Islet of Langerhans (tissue), 1 donor: ENCODE measurements around the gene CALN1.

Experiments
- FAIRE-seq: peaks from one replicate; lab custom pipeline; 2011; peaks lifted over from hg19 to GRCh38; lab: Jason Lieb, UNC

The CALN1 gene

DNA sequence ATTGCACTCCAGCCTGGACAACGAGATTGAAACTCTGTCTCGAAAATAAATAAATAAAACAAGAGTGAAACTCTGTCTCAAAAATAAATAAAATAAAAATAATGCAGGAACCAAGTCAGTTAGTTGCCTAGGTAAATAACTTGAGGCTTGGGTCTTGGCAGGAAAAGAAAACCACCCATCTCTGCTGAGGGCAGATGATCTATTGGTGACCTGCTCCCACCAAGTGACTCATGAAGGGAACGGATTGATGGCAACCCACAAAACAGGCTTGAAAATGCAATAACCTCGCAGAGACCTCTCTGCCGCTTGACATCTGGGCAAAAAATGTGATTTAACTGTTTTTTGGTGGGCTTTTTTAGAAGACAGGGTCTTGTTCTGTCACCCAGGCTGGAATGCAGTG lies 86.6 kb downstream of the CALN1 start:
- no peak for FAIRE-seq

- no peak for FAIRE-seq
Measured at GRCh38 chr7:72321637-72322036, 90.5 kb downstream of the CALN1 start.

GRCh38 chr7:72321081-72321480 lies 91.1 kb downstream of the CALN1 start:
- FAIRE-seq: no peak

DNA sequence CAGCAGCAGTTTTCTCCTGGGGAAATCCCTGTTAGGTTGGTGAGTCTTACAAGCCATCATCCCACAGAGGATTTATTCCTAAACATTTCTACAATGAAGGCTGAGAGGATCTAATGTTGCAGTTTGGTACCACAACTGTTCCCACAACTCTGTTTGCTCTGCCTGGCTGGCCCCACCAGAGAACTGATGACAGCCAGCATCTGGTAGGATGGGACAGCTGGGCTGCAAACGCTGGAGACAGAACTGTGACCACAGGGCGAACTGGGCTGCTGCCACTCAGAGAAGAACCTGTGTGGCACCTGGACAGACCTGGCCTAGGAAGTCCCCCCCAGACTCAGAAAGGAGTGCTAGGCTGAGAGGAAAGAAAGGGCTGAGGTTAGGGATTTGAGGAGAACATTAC lies 94.8 kb downstream of the CALN1 start:
- FAIRE-seq: no peak

DNA sequence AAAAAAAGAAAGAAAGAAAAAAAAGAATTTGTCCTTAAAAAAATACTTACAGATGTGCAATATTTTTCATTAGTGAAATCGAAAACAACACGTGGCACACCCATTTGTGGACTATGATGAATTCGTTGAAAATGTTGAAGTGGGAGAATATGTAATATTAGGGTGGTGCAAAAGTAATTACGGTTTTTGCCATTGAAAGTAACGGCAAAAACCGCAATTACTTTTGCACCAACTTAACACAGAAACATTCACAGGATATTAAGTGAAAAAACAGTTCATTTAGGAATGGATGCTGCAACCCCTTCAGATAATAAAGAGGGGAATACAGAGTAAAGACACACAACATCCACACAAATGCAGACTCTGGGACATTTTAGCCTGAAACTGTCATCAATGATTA lies 96.0 kb downstream of the CALN1 start:
- FAIRE-seq: no peak

- FAIRE-seq: no peak
Measured at GRCh38 chr7:72313906-72314305, 98.2 kb downstream of the CALN1 start.

- FAIRE-seq: no peak
Measured at GRCh38 chr7:72310301-72310700, 101.8 kb downstream of the CALN1 start.

GRCh38 chr7:72309476-72309875 lies 102.7 kb downstream of the CALN1 start:
- no peak for FAIRE-seq

DNA sequence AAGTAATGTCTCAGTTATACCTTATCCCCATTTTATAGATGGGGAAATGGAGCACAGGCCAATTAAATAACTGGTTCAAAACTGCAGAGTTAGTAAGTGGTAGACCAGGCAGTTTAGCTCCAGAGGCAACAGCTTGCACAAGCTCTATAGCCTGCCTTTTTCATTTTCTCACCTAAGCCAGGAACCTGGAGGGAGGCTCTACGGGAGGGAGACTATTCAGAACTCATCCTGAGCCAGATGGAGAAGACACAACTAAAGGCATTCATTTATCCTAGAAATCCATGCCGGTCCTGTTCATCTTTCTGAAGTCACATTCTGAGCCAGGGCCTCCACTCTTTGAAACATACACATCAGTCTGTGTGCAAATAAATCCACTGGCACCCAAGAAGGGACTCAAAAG lies 103.2 kb downstream of the CALN1 start:
- no peak for FAIRE-seq

DNA sequence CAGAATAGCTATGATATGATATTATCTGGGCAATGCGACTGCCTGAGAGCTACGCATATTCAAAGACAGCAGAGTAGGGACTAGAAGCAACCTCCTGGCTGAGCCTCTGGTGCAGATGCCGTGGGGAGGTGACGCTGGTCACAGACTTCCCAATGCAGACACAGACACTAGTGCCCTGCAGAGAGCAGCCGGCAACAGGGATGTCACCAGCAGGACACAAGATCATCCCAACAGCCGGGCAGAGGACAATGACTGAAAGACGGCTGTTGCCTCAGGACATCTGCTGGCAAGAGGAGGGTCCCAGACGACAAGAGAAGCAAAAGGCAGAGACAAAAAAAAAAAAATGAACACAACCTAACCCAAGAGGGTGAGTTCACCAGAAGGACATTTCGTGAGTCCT lies 104.6 kb downstream of the CALN1 start:
- no peak for FAIRE-seq

DNA sequence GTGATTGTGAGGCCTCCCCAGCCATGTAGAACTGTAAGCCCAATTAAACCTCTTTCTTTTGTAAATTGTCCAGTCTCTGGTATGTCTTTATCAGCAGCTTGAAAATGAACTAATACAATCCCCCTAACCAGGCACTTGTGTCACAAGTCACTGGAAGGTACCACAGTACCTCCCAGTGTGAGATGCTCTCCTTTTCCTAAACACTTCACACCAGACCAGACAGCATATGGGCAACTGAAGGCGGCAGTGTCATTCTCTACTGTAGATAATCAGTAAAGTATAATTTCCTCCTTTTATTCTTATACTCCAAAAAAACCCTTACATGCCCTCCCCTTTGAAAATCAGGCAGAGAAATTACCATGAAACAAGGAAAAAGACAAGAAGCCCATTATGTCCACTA lies 113.2 kb downstream of the CALN1 start:
- no peak for FAIRE-seq

GRCh38 chr7:72298091-72298490 lies 114.0 kb downstream of the CALN1 start:
- no peak for FAIRE-seq

DNA sequence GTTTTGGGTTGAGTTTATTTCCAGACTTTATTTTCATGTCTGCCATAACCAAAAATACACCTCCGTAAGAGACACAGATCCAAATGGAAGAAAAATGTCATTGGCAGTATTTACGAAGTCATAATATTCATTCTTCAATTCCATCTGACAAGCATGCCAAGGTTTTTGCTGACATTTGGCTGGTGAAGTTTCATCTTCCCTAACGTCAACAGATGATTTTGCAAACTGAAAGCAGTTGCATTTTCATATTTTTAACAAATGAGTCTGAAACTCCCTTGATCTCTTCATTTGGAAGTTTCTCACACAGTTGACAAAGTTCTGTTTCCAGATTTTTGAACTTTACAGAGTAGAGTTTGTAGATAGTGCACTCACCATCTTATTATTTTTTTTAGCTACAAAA lies 114.5 kb downstream of the CALN1 start:
- no peak for FAIRE-seq

DNA sequence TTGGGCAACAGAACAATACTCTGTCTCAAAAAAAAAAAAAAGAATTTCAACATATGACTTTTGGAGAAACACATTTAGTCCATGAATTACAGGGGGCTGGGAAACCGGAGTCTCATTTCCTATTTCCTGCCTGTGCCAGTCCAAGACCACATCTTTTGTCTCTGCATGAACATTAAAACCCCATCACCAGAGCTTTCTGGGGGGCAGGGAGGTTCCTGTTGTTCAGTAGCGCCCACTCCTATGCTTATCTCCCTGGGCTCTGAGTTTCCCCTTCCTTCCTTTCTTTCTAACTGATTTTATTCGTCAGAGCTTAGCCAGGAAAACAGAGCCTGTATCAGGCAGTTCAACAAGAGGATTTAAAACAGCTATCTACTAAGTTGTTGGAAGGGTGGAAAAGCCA lies 119.3 kb downstream of the CALN1 start:
- FAIRE-seq: no peak

GRCh38 chr7:72292118-72292517 lies 120.0 kb downstream of the CALN1 start:
- FAIRE-seq: no peak

DNA sequence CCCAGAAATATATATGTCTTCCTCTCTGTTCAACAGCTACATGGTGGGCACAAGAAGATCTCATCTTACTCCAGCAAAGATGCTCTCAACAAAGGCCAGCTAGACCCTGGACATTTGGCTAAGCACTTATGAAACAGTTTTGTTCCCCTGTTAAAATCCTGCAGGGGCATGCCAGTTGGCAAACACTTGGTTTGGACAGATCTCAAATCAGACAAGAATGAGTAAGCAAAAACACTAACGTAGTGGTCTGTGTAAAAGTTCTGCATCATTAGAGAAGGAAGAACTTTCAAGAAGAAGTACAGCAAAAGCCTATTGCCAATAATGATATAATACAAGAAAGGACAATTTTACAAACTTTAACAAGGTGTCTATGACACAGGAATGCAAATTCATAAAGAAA lies 125.6 kb downstream of the CALN1 start:
- FAIRE-seq: no peak

- no peak for FAIRE-seq
Measured at GRCh38 chr7:72283309-72283708, 128.8 kb downstream of the CALN1 start.

DNA sequence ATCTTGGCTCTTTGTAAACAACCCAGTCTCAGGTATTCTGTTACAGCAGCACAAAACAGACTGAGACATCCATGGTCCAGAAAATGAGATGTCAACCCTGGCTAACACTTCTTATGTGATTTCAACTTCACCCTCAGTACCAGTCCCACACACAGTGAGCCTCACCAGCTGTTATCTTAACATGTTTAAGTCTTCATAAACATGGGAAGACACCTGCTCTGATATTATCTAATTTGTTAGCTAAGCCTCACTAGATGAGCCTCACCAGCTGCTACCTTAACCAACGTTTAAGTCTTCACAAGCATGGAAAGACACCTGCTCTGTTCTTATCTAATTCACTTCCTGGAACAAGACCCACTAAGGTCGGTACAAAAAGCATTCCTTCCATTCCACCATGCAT lies 130.8 kb downstream of the CALN1 start:
- no peak for FAIRE-seq

- FAIRE-seq: no peak
Measured at GRCh38 chr7:72279203-72279602, 132.9 kb downstream of the CALN1 start.

DNA sequence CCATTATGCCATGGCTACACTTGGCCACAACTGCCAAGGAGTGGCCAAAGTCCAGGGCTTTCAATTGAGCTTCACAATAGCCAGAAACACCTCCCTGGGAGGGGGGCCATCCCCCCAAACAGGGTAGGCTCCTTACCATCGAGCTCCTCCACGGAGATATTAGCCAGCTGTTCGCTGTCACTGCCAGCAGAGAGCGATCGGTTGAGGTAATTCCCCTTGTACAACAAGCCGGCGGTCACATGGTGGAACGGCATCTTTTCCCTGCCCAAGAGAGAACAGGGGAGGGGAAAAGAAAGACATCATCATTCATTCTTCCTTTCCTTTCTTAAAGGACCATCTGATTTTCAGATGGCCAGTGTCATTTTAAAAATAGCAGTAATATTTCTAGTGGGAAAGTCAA lies 133.6 kb downstream of the CALN1 start:
- FAIRE-seq: no peak

GRCh38 chr7:72275382-72276070 lies 136.6 kb downstream of the CALN1 start:
- FAIRE-seq: no peak

DNA sequence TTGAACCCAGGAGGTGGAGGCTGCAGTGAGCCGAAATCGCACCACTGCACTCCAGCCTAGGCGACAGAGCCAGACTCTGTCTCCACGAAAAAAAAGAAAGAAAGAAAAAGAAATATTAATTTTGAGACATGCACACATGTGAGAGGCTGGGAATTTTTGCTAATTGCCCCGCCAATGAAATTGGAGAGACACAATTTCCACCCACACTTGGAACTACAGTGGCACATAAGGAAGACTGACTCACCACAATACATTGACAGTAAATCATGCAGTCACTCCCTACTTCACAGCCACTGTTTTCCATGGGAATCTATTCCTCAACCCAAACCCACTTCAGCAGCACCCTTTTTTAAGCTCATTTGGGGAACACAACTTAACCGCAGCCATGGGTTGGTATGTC lies 139.7 kb downstream of the CALN1 start:
- no peak for FAIRE-seq

GRCh38 chr7:72268796-72269195 lies 143.3 kb downstream of the CALN1 start:
- no peak for FAIRE-seq

- FAIRE-seq: no peak
Measured at GRCh38 chr7:72268090-72268489, 144.0 kb downstream of the CALN1 start.

- no peak for FAIRE-seq
Measured at GRCh38 chr7:72267291-72267800, 144.8 kb downstream of the CALN1 start.
